Ishikawa (cell line): ENCODE results near the gene ZNF749.

Source experiments
- ZBTB7A ChIP-seq: IDR thresholded peaks from 2 replicates; pipeline ENCODE4 v1.6.1; 2012; ENCODE audit warnings: low read depth
- TF ChIP-seq, protein P1 (sequence below): IDR thresholded peaks from 2 replicates; pipeline ENCODE4 v1.6.1; 2012
- TF ChIP-seq, protein P2 (sequence below): IDR thresholded peaks from 2 replicates; pipeline ENCODE4 v1.6.1; 2012
- TF ChIP-seq, protein P3 (sequence below): IDR thresholded peaks from 2 replicates; pipeline ENCODE4 v1.6.1; 2012; ENCODE audit warnings: low read depth, mild to moderate bottlenecking

DNA sequence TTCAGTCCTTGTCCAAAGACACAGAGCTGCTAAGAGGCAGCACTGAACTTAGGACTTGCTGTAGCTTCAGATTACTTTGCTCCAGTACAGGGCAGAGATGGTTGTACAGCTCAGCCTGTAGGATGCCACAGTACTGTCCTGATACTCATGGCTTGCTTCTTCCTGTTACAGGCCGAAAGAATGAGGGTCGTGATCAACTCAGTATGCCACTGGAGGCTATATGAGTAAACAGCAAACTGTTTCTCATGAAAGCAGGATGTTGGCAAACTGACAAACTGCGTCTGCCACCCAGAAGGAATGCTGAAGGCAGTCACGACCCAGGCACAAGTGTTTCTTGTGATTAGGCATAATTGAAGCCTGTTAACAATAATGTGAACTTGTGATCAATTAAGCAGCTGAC lies 2.8 kb downstream of the ZNF749 start:
- TF ChIP-seq, protein P1, sequence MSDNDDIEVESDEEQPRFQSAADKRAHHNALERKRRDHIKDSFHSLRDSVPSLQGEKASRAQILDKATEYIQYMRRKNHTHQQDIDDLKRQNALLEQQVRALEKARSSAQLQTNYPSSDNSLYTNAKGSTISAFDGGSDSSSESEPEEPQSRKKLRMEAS = no peak
- TF ChIP-seq, protein P2, sequence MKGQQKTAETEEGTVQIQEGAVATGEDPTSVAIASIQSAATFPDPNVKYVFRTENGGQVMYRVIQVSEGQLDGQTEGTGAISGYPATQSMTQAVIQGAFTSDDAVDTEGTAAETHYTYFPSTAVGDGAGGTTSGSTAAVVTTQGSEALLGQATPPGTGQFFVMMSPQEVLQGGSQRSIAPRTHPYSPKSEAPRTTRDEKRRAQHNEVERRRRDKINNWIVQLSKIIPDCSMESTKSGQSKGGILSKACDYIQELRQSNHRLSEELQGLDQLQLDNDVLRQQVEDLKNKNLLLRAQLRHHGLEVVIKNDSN = no peak
- TF ChIP-seq, protein P3, sequence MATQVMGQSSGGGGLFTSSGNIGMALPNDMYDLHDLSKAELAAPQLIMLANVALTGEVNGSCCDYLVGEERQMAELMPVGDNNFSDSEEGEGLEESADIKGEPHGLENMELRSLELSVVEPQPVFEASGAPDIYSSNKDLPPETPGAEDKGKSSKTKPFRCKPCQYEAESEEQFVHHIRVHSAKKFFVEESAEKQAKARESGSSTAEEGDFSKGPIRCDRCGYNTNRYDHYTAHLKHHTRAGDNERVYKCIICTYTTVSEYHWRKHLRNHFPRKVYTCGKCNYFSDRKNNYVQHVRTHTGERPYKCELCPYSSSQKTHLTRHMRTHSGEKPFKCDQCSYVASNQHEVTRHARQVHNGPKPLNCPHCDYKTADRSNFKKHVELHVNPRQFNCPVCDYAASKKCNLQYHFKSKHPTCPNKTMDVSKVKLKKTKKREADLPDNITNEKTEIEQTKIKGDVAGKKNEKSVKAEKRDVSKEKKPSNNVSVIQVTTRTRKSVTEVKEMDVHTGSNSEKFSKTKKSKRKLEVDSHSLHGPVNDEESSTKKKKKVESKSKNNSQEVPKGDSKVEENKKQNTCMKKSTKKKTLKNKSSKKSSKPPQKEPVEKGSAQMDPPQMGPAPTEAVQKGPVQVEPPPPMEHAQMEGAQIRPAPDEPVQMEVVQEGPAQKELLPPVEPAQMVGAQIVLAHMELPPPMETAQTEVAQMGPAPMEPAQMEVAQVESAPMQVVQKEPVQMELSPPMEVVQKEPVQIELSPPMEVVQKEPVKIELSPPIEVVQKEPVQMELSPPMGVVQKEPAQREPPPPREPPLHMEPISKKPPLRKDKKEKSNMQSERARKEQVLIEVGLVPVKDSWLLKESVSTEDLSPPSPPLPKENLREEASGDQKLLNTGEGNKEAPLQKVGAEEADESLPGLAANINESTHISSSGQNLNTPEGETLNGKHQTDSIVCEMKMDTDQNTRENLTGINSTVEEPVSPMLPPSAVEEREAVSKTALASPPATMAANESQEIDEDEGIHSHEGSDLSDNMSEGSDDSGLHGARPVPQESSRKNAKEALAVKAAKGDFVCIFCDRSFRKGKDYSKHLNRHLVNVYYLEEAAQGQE = no peak
- TF ChIP-seq ZBTB7A = no peak
